HEK293T (cell line): Measurements from ENCODE around the gene RTKN.

ENCODE experiments used
- CTCF ChIA-PET: fragments of 350-600 bp; formaldehyde crosslinking; extraction: SDS; loops from one replicate; lab custom pipeline; 2021; ENCODE audit warnings: antibody characterized with exemption, inconsistent platforms; lab: Yijun Ruan, JAX
- POLR2A ChIA-PET: fragments of 350-600 bp; formaldehyde crosslinking; extraction: SDS; loops from one replicate; lab custom pipeline; 2020; ENCODE audit warnings: antibody characterized with exemption, inconsistent platforms; lab: Yijun Ruan, JAX
- DNase-seq: peaks from one replicate; pipeline ENCODE4 v3.0.0; 2012; ENCODE audit warnings: mixed read lengths; ENCODE audit errors: extremely low spot score
- ARNT ChIP-seq: fragments of 450-650 bp; IDR thresholded peaks from 2 replicates; pipeline ENCODE4 v1.6.1; 2017; ENCODE audit warnings: mild to moderate bottlenecking
- BHLHE40 ChIP-seq: fragments of 450-650 bp; IDR thresholded peaks from 2 replicates; pipeline ENCODE4 v1.6.1; 2016; ENCODE audit warnings: mild to moderate bottlenecking, moderate library complexity, borderline replicate concordance
- CTBP1 ChIP-seq: fragments of 450-650 bp; IDR thresholded peaks from 2 replicates; pipeline ENCODE4 v1.6.1; 2016; ENCODE audit warnings: borderline replicate concordance
- ELF4 ChIP-seq: fragments of 450-650 bp; IDR thresholded peaks from 2 replicates; pipeline ENCODE4 v1.6.1; 2017; ENCODE audit warnings: antibody characterized with exemption
- FOXA1 ChIP-seq: fragments of 450-650 bp; IDR thresholded peaks from 2 replicates; pipeline ENCODE4 v1.6.1; 2016; ENCODE audit warnings: mild to moderate bottlenecking
- FOXK2 ChIP-seq: fragments of 450-650 bp; IDR thresholded peaks from 2 replicates; pipeline ENCODE4 v1.6.1; 2016; ENCODE audit warnings: mild to moderate bottlenecking
- FOXM1 ChIP-seq: fragments of 450-650 bp; IDR thresholded peaks from 2 replicates; pipeline ENCODE4 v1.6.1; 2017; ENCODE audit warnings: mild to moderate bottlenecking, borderline replicate concordance
- HDGF ChIP-seq: fragments of 450-650 bp; IDR thresholded peaks from 2 replicates; pipeline ENCODE4 v1.6.1; 2017; ENCODE audit warnings: antibody characterized with exemption, borderline replicate concordance
- L3MBTL2 ChIP-seq: fragments of 450-650 bp; conservative IDR thresholded peaks from 2 replicates; pipeline ENCODE4 v1.6.1; 2016; ENCODE audit warnings: mild to moderate bottlenecking
- LEF1 ChIP-seq: fragments of 450-650 bp; IDR thresholded peaks from 2 replicates; pipeline ENCODE4 v1.6.1; 2017; ENCODE audit warnings: mild to moderate bottlenecking, borderline replicate concordance
- NFRKB ChIP-seq: fragments of 450-650 bp; IDR thresholded peaks from 2 replicates; pipeline ENCODE4 v1.6.1; 2016; ENCODE audit warnings: mild to moderate bottlenecking, moderate library complexity
- PKNOX1 ChIP-seq: fragments of 450-650 bp; IDR thresholded peaks from 2 replicates; pipeline ENCODE4 v1.6.1; 2016
- SP1 ChIP-seq: fragments of 450-650 bp; IDR thresholded peaks from 2 replicates; pipeline ENCODE4 v1.6.1; 2017
- SUZ12 ChIP-seq: fragments of 450-650 bp; IDR thresholded peaks from 2 replicates; pipeline ENCODE4 v1.6.1; 2016; ENCODE audit warnings: mild to moderate bottlenecking
- TARDBP ChIP-seq: fragments of 450-650 bp; IDR thresholded peaks from 2 replicates; pipeline ENCODE4 v1.6.1; 2016
- ZNF384 ChIP-seq: fragments of 450-650 bp; IDR thresholded peaks from 2 replicates; pipeline ENCODE4 v1.6.1; 2016

The RTKN gene

GRCh38 chr2:74458938-74459363 is 17.2 kb upstream of the RTKN start:
- TF ChIP-seq FOXK2 (no peak), PKNOX1 (no peak), ZNF384 (no peak), SP1 (no peak), HDGF (no peak), BHLHE40 (no peak), NFRKB (no peak), SUZ12 (no peak), CTBP1 (no peak), FOXM1 (no peak), TARDBP (no peak), L3MBTL2 (no peak)
- POLR2A ChIA-PET, result interaction anchor here (1.1 to 8.2 kb wide), 15 partner anchors 9 to 133 kb away, joined by 3 to 81 read pairs (median 10); partner anchors contain the start of genes AUP1, C2orf81, CCDC142 and HTRA2
- CTCF ChIA-PET, result interaction anchor here (1.0 kb wide), 1 partner anchor 25 kb away, joined by 3 read pairs; no protein-coding TSS in a partner anchor
- DNase-seq, result no peak

GRCh38 chr2:74458132-74458937 is 16.6 kb upstream of the RTKN start, which contains the start of gene WBP1:
Gene WBP1, plus strand, starts transcription at chr2:74458438. Its CDS starts 165 bp downstream, at chr2:74458603.
- ChIA-PET CTCF (interaction anchor here (1.0 kb wide), 2 partner anchors 25 to 73 kb away, joined by 3 read pairs; no protein-coding TSS in a partner anchor), POLR2A (interaction anchor here (0.5 to 8.2 kb wide), 21 partner anchors 10 to 197 kb away, joined by 3 to 81 read pairs (median 6); partner anchors contain the start of genes AUP1, C2orf81, CCDC142 and HTRA2)
- peak; percentile 93 for DNase-seq
- TF ChIP-seq L3MBTL2, result 0 out of 2 replicates have a peak, but pooled peaks have one; percentile 19
- TF ChIP-seq LEF1, result no peak
- no peak for TF ChIP-seq FOXA1
- no peak for TF ChIP-seq SP1
- TF ChIP-seq FOXM1, result peak; percentile 69; the same call in 1 of the 2 replicates
- no peak for TF ChIP-seq ARNT
- no peak for TF ChIP-seq NFRKB
- TF ChIP-seq SUZ12, result no peak
- peak; percentile 100 for TF ChIP-seq PKNOX1
- TF ChIP-seq TARDBP, result no peak
- no peak; the same call in 1 of the 2 replicates for TF ChIP-seq ELF4
- no peak for TF ChIP-seq ZNF384
- TF ChIP-seq BHLHE40, result no peak
- no peak for TF ChIP-seq HDGF
- TF ChIP-seq FOXK2, result no peak
- no peak for TF ChIP-seq CTBP1

GRCh38 chr2:74457549-74458131 is 15.9 kb upstream of the RTKN start:
- peak; percentile 28 for DNase-seq
- CTCF ChIA-PET, result interaction anchor here (1.0 kb wide), 2 partner anchors 26 to 74 kb away, joined by 3 read pairs; no protein-coding TSS in a partner anchor
- POLR2A ChIA-PET, result interaction anchor here (0.5 to 8.2 kb wide), 20 partner anchors 10 to 196 kb away, joined by 3 to 81 read pairs (median 6); partner anchors contain the start of genes AUP1, C2orf81, CCDC142 and HTRA2
- TF ChIP-seq CTBP1 (no peak), SP1 (no peak)

- ChIA-PET CTCF (no interaction called here), POLR2A (interaction anchor here (0.8 to 8.2 kb wide), 11 partner anchors 10 to 66 kb away, joined by 3 to 81 read pairs (median 9); partner anchors contain the start of genes C2orf81, CCDC142, MRPL53 and TTC31)
- DNase-seq, result peak; percentile 16
- no peak for TF ChIP-seq BHLHE40
- TF ChIP-seq TARDBP, result no peak
- TF ChIP-seq CTBP1, result no peak
- no peak for TF ChIP-seq ARNT
- TF ChIP-seq FOXK2, result no peak
- no peak for TF ChIP-seq SUZ12
- no peak for TF ChIP-seq SP1
- no peak for TF ChIP-seq FOXA1
- no peak for TF ChIP-seq ELF4
- no peak for TF ChIP-seq LEF1
Observed at GRCh38 chr2:74457129-74457548, 15.4 kb upstream of the RTKN start.

GRCh38 chr2:74454654-74455511 is 13.1 kb upstream of the RTKN start, which contains the start of gene INO80B:
Gene INO80B, plus strand, starts transcription at chr2:74455087. Its CDS starts 30 bp downstream, at chr2:74455117.
- CTCF ChIA-PET, result interaction anchor here (1.0 kb wide), 1 partner anchor 54 kb away, joined by 3 read pairs; no protein-coding TSS in a partner anchor
- peak; percentile 66 for TF ChIP-seq PKNOX1
- peak; percentile 88 for TF ChIP-seq CTBP1
- no peak for TF ChIP-seq HDGF
- no peak for TF ChIP-seq LEF1
- TF ChIP-seq L3MBTL2, result peak; percentile 27
- TF ChIP-seq FOXM1, result no peak; the same call in 1 of the 2 replicates
- TF ChIP-seq NFRKB, result peak; percentile 77
- TF ChIP-seq ELF4, result peak; percentile 88
- TF ChIP-seq SUZ12, result no peak
- no peak for TF ChIP-seq SP1
- no peak for TF ChIP-seq ZNF384
- peak; percentile 82 for DNase-seq
- POLR2A ChIA-PET, result interaction anchor here (0.8 to 8.2 kb wide), 14 partner anchors 10 to 135 kb away, joined by 3 to 81 read pairs (median 5); partner anchors contain the start of genes AUP1, C2orf81, HTRA2 and MOGS
